Brain microvascular endothelial cell (primary cell): ENCODE results near the gene CKM.
A peak's percentile ranks its signal among the peaks of the same experiment; 100 is the strongest.
"Not testable (repeated sequence)": the region's sequence is repeated elsewhere in the genome, so short reads cannot be mapped to it uniquely, and the experiment has no call there.

Experiments
- DNase-seq: peaks from one replicate; pipeline ENCODE4 v3.0.0-alpha.2; 2020
- H3K27ac ChIP-seq: fragments of 250-450 bp; sonication (Bioruptor Pico); 2 replicates; pipeline ENCODE4 v1.5.1; 2020; ENCODE audit warnings: mild to moderate bottlenecking, moderate library complexity
- H3K27me3 ChIP-seq: fragments of 250-450 bp; sonication (Bioruptor Pico); replicated peaks from 2 replicates; pipeline ENCODE4 v1.5.1; 2020; ENCODE audit warnings: mild to moderate bottlenecking
- H3K36me3 ChIP-seq: fragments of 250-450 bp; sonication (Bioruptor Pico); replicated peaks from 2 replicates; pipeline ENCODE4 v1.5.1; 2020; ENCODE audit warnings: mild to moderate bottlenecking
- H3K4me3 ChIP-seq: 2 replicates; pipeline ENCODE4 v1.5.1; 2011; ENCODE audit warnings: low read depth, mild to moderate bottlenecking, control low read depth, low read length, moderate library complexity
- in situ Hi-C: cut with HindIII; loops from 2 replicates; pipeline ENCODE4 v1.10.0; 2017; ENCODE audit warnings: low sequenced_read_pairs, low pct_ligation_motif_present
- TF ChIP-seq, protein P1 (sequence below): IDR thresholded peaks from 2 replicates; pipeline ENCODE4 v1.5.1; 2011; ENCODE audit warnings: low read depth, mild to moderate bottlenecking, moderate library complexity, low read length, control low read depth, inconsistent platforms; ENCODE audit errors: missing control alignments

The CKM gene

GRCh38 chr19:45311621-45312020 is 11.1 kb downstream of the CKM start:
- Histone ChIP-seq H3K27me3 (peaks cover 6% of the 10 kb centered on the region), H3K4me3 (no peak overlapping the region), H3K27ac (no peak overlapping the region), H3K36me3 (no peaks in the 10 kb centered on the region)
- in situ Hi-C loops, result no loop called here
- TF ChIP-seq, protein P1, sequence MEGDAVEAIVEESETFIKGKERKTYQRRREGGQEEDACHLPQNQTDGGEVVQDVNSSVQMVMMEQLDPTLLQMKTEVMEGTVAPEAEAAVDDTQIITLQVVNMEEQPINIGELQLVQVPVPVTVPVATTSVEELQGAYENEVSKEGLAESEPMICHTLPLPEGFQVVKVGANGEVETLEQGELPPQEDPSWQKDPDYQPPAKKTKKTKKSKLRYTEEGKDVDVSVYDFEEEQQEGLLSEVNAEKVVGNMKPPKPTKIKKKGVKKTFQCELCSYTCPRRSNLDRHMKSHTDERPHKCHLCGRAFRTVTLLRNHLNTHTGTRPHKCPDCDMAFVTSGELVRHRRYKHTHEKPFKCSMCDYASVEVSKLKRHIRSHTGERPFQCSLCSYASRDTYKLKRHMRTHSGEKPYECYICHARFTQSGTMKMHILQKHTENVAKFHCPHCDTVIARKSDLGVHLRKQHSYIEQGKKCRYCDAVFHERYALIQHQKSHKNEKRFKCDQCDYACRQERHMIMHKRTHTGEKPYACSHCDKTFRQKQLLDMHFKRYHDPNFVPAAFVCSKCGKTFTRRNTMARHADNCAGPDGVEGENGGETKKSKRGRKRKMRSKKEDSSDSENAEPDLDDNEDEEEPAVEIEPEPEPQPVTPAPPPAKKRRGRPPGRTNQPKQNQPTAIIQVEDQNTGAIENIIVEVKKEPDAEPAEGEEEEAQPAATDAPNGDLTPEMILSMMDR, result no peak
- DNase-seq, result no peak

DNA sequence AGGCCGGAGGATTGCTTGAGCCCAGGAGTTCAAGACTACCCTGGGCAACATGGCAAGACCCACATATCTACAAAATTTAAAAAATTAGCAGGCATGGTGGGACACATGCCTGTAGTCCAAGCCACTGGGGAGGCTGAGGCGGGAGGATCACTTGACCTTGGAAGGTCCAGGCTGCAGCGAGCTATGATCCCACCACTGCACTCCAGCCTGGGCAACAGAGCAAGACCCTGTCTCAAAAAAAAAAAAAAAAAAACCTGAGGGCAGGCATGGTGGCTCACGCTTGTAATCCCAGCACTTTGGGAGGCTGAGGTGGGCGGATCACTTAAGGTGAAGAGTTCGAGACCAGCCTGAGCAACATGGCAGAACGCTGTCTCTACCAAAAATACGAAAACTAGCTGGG is 13.4 kb downstream of the CKM start:
- H3K4me3 ChIP-seq, H3K27ac ChIP-seq, H3K36me3 ChIP-seq, DNase-seq, in situ Hi-C loops, H3K27me3 ChIP-seq: not testable (repeated sequence)

- H3K27ac ChIP-seq, result no peak overlapping the region
- TF ChIP-seq, protein P1, result no peak
- H3K27me3 ChIP-seq, result no peaks in the 10 kb centered on the region
- H3K4me3 ChIP-seq, result no peak overlapping the region
- in situ Hi-C loops, result no loop called here
- DNase-seq, result no peak
- H3K36me3 ChIP-seq, result no peaks in the 10 kb centered on the region
Measured at GRCh38 chr19:45307361-45307760, 15.3 kb downstream of the CKM start.

DNA sequence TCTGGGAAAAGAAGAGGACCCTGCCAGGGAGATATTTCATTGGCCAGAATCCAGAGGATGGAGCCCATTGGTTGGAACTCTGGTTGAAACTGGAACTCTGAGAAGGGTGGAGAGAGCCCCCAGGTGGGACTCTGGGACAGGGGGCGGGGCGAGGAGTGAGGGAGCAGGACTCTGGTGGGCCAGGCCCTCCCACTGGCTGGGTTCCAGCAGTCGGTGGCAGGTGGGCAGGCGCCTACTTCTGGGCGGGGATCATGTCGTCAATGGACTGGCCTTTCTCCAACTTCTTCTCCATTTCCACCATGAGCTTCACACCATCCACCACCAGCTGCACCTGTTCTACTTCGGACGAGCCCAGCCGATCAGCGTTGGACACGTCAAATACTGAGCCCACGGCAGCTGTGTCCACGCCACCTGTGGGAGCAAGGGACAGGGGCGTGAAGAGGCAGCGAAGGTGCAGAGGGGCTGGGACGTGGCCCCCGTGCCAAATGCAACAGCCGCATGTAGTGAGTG is 16.1 kb downstream of the CKM start:
- in situ Hi-C loops, result no loop called here
- TF ChIP-seq, protein P1, result no peak
- no peak overlapping the region for H3K27ac ChIP-seq
- no peaks in the 10 kb centered on the region for H3K36me3 ChIP-seq
- no peak overlapping the region for H3K4me3 ChIP-seq
- no peaks in the 10 kb centered on the region for H3K27me3 ChIP-seq
- DNase-seq, result no peak

DNA sequence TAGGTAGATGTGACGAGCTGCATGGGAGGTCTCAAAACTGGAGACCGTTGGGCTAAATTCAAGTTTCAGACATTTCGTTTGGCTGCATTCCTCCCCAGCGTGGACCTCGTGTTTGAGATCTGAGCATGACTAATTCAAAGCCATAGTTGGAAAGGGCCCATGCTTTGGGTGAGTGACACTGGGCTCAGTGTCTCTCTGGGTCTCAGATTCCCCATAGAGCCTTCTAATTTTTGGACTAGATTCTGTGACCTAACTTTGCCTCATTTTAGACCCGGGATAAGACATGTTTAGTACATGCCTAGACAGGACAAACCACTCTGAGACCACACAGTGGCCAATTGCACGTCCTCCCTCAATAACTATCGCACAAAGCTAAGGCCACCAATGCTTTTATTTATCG is 16.6 kb downstream of the CKM start:
- Histone ChIP-seq H3K36me3 (no peaks in the 10 kb centered on the region), H3K27ac (no peak overlapping the region), H3K4me3 (no peak overlapping the region), H3K27me3 (no peaks in the 10 kb centered on the region)
- TF ChIP-seq, protein P1, result no peak
- in situ Hi-C loops, result no loop called here
- no peak for DNase-seq

DNA sequence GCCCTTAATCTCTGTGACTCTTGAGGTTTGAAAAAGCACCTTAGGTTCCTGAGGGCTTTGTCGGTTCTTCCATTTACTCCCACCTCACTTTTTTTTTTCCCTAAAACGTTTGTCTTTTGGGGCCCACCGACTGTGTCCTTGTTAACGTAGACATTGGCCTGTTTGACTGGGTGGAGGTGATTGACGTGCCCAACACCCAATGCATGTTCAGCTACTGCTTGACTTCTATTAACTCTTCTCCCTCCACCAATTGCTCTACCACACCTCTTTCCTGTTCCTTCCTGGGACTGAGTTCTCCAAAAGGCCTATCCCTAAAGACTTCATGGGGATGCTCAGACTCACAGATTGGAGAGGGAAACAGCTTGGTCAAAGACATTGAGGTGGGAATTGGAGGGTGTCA is 17.3 kb downstream of the CKM start:
- peak; percentile 48 for DNase-seq
- no peak overlapping the region for H3K27ac ChIP-seq
- no peak overlapping the region for H3K4me3 ChIP-seq
- TF ChIP-seq, protein P1, result no peak
- in situ Hi-C loops, result no loop called here
- H3K36me3 ChIP-seq, result peaks cover 5% of the 10 kb centered on the region
- no peaks in the 10 kb centered on the region for H3K27me3 ChIP-seq
